Neural progenitor cell (in vitro differentiated cells): ENCODE results near the gene PLA2G5. TPM values are rescaled to one million over a fixed set of nuclear protein-coding genes. Genes with fewer than 3 reads are reported as not detected.

Experiments used
- DNase-seq: peaks from one replicate; pipeline ENCODE4 v3.0.0-alpha.2; 2016; ENCODE audit warnings: low spot score
- H2AFZ ChIP-seq: fragments of 200-600 bp; sonication (generic); replicated peaks from 2 replicates; pipeline ENCODE4 v1.6.1; 2016; ENCODE audit warnings: antibody characterized with exemption
- H3F3A ChIP-seq: fragments of 200-600 bp; sonication (generic); 2 replicates; pipeline ENCODE4 v1.6.1; 2016; ENCODE audit warnings: antibody characterized with exemption, low read depth
- H3K27ac ChIP-seq: fragments of 200-600 bp; sonication (generic); 2 replicates; pipeline ENCODE4 v1.5.1; 2016; ENCODE audit warnings: mild to moderate bottlenecking
- H3K27me3 ChIP-seq: fragments of 200-600 bp; sonication (generic); 2 replicates; pipeline ENCODE4 v1.6.1; 2016; ENCODE audit warnings: mild to moderate bottlenecking, moderate library complexity
- H3K36me3 ChIP-seq: fragments of 200-600 bp; sonication (generic); 2 replicates; pipeline ENCODE4 v1.5.1; 2016
- H3K4me1 ChIP-seq: fragments of 200-600 bp; sonication (generic); 2 replicates; pipeline ENCODE4 v1.6.1; 2016; ENCODE audit warnings: mixed run types
- H3K4me2 ChIP-seq: fragments of 200-600 bp; sonication (generic); 2 replicates; pipeline ENCODE4 v1.6.1; 2016
- H3K4me3 ChIP-seq: fragments of 200-600 bp; sonication (generic); 2 replicates; pipeline ENCODE4 v1.5.1; 2016
- H3K79me2 ChIP-seq: fragments of 200-600 bp; sonication (generic); 2 replicates; pipeline ENCODE4 v1.6.1; 2016; ENCODE audit warnings: low read depth
- H3K9ac ChIP-seq: fragments of 200-600 bp; sonication (generic); 2 replicates; pipeline ENCODE4 v1.6.1; 2016
- H3K9me3 ChIP-seq: fragments of 200-600 bp; sonication (generic); 2 replicates; pipeline ENCODE4 v1.5.1; 2016; ENCODE audit warnings: low read depth
- H4K20me1 ChIP-seq: fragments of 200-600 bp; sonication (generic); 2 replicates; pipeline ENCODE4 v1.6.1; 2016; ENCODE audit warnings: low read depth
- H3K27ac Mint-ChIP-seq: 3 replicates; pipeline ENCODE4 v1.8.0; 2021; ENCODE audit warnings: mixed read lengths
- H3K27me3 Mint-ChIP-seq: 2 replicates; pipeline ENCODE4 v1.8.0; 2022; ENCODE audit warnings: low read depth, mild to moderate bottlenecking, inconsistent platforms, moderate library complexity, mixed read lengths; ENCODE audit not compliant: insufficient read depth
- H3K36me3 Mint-ChIP-seq: 3 replicates; pipeline ENCODE4 v1.8.0; 2021; ENCODE audit warnings: mixed read lengths
- H3K4me1 Mint-ChIP-seq: 3 replicates; pipeline ENCODE4 v1.8.0; 2021; ENCODE audit warnings: mixed read lengths
- H3K4me3 Mint-ChIP-seq: 3 replicates; pipeline ENCODE4 v1.8.0; 2021; ENCODE audit warnings: mild to moderate bottlenecking, moderate library complexity, mixed read lengths
- H3K9me3 Mint-ChIP-seq: 3 replicates; pipeline ENCODE4 v1.8.0; 2020; ENCODE audit warnings: mixed read lengths
- EZH2 ChIP-seq: fragments of 200-600 bp; sonication (generic); IDR thresholded peaks from 2 replicates; pipeline ENCODE4 v1.6.1; 2017; ENCODE audit warnings: antibody characterized with exemption, mild to moderate bottlenecking, moderate library complexity
- EZH2phosphoT487 ChIP-seq: fragments of 200-600 bp; sonication (generic); IDR thresholded peaks from 2 replicates; pipeline ENCODE4 v1.6.1; 2017; ENCODE audit warnings: antibody characterized with exemption
- total RNA-seq: library from RNA; depleted of rRNA; stranded (reverse); fragments of >200 nt; gene quantifications from 2 replicates; pipeline ENCODE4 v1.2.3, GENCODE V29; 2015; ENCODE audit warnings: low replicate concordance
- TF ChIP-seq, protein P1 (sequence below): fragments of 200-600 bp; sonication (generic); IDR thresholded peaks from 2 replicates; pipeline ENCODE4 v1.5.1; 2017; ENCODE audit warnings: antibody characterized with exemption, mild to moderate bottlenecking

The PLA2G5 gene
- total RNA-seq, 1 donor from 2014 or later: not detected

DNA sequence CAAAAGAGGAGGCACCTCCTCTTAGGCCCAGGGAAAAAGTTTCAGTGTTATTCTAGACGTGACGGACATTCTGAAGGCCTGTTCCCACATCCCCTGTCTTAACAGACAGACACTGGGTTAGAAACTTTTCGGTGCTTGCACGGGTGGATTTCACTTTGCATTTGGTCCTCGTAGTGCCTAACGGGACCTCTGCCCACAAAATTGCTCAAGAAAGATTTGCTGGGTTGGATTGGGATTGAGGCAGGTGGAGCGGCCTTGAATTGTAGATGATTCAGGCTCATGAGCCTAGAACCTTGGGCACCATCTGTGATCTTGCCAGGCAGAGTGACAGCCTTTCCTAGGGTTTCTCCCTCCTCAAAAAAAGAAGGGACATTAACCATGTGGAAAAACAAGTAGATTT, 2.8 kb downstream of the PLA2G5 start:
- Mint-ChIP-seq H3K27ac (no peak overlapping the region), H3K4me3 (no peak overlapping the region), H3K9me3 (no peaks in the 10 kb centered on the region), H3K36me3 (no peaks in the 10 kb centered on the region), H3K27me3 (peaks cover 8% of the 10 kb centered on the region), H3K4me1 (no peaks in the 10 kb centered on the region)
- Histone ChIP-seq H2AFZ (no peak overlapping the region), H3K27me3 (no peaks in the 10 kb centered on the region), H3K9me3 (no peaks in the 10 kb centered on the region), H3K9ac (no peak overlapping the region), H3K36me3 (no peaks in the 10 kb centered on the region), H3K79me2 (no peaks in the 10 kb centered on the region), H3K4me1 (no peaks in the 10 kb centered on the region), H4K20me1 (no peaks in the 10 kb centered on the region), H3F3A (no peaks in the 10 kb centered on the region), H3K4me3 (no peak overlapping the region), H3K27ac (no peak overlapping the region), H3K4me2 (no peak overlapping the region)
- TF ChIP-seq, protein P1, sequence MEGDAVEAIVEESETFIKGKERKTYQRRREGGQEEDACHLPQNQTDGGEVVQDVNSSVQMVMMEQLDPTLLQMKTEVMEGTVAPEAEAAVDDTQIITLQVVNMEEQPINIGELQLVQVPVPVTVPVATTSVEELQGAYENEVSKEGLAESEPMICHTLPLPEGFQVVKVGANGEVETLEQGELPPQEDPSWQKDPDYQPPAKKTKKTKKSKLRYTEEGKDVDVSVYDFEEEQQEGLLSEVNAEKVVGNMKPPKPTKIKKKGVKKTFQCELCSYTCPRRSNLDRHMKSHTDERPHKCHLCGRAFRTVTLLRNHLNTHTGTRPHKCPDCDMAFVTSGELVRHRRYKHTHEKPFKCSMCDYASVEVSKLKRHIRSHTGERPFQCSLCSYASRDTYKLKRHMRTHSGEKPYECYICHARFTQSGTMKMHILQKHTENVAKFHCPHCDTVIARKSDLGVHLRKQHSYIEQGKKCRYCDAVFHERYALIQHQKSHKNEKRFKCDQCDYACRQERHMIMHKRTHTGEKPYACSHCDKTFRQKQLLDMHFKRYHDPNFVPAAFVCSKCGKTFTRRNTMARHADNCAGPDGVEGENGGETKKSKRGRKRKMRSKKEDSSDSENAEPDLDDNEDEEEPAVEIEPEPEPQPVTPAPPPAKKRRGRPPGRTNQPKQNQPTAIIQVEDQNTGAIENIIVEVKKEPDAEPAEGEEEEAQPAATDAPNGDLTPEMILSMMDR: no peak
- TF ChIP-seq EZH2phosphoT487 (no peak), EZH2 (no peak)
- DNase-seq: no peak

DNA sequence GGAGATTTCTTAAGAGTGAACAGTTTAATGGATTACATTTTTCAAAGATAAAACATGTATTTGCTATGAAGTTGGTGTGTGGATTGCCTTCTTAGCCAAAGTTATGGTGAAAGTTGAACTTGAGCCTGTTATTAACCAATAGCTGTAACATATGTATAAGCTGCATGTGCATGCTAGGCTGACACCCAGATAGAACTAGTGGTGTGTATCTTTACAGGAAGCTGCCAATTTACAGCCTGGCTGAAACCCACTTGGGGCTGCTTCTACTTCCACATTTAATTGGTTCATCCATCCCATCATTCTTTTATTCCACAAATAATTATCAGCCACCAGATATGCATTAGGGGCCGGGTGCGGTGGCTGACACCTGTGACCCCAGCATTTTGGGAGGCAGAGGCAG, 3.3 kb downstream of the PLA2G5 start:
- no peak for TF ChIP-seq EZH2phosphoT487
- no peak for TF ChIP-seq EZH2
- TF ChIP-seq, protein P1: no peak
- Histone ChIP-seq H3K4me3 (no peak overlapping the region), H3F3A (no peaks in the 10 kb centered on the region), H3K36me3 (no peaks in the 10 kb centered on the region), H4K20me1 (no peaks in the 10 kb centered on the region), H3K79me2 (no peaks in the 10 kb centered on the region), H3K9ac (no peak overlapping the region), H3K27ac (no peak overlapping the region), H3K9me3 (no peaks in the 10 kb centered on the region), H3K27me3 (no peaks in the 10 kb centered on the region), H3K4me2 (no peak overlapping the region), H2AFZ (no peak overlapping the region), H3K4me1 (no peaks in the 10 kb centered on the region)
- DNase-seq: no peak
- no peaks in the 10 kb centered on the region for H3K9me3 Mint-ChIP-seq
- H3K27me3 Mint-ChIP-seq: peaks cover 8% of the 10 kb centered on the region
- H3K4me3 Mint-ChIP-seq: no peak overlapping the region
- H3K27ac Mint-ChIP-seq: no peak overlapping the region
- H3K4me1 Mint-ChIP-seq: no peaks in the 10 kb centered on the region
- H3K36me3 Mint-ChIP-seq: no peaks in the 10 kb centered on the region

DNA sequence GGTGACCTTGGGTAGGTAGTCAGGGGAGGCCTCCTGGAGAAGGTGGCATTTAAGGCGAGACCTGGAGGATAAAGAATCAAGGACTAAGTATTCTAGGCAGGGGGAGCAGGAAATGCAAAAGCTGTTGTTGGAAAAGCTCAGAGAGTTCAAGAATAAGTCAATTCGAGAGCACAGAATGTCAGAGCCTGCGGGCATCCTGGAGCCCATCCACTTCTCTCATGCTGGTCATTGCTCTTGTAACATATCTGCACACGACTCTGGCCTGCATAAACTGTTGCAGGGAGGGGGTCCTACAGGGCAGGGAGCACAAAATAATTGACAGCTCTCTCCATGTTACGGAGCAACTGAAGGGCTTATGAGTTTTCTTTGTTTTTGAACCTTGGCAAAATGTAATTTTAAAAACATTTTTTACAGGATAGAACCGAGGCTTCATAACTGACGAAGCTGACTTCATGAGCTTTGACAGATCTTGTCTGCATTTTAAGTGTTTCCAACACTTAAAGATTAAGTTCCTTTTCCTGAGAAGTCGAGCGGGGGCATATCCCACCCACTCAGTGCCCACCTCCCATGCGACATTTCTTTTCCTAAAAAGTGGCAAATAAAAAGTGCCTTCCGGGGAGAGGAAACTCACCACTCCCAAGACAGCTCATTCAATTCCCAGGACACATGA, 4.2 kb downstream of the PLA2G5 start:
- no peaks in the 10 kb centered on the region for H3K27me3 ChIP-seq
- H3K4me1 ChIP-seq: no peaks in the 10 kb centered on the region
- H3K4me1 Mint-ChIP-seq: no peaks in the 10 kb centered on the region
- no peak for DNase-seq
- TF ChIP-seq EZH2phosphoT487 (no peak), EZH2 (no peak)
- TF ChIP-seq, protein P1: no peak
- H2AFZ ChIP-seq: no peak overlapping the region
- H3K4me3 ChIP-seq: no peak overlapping the region
- no peak overlapping the region for H3K4me2 ChIP-seq
- H4K20me1 ChIP-seq: no peaks in the 10 kb centered on the region
- H3K36me3 Mint-ChIP-seq: no peaks in the 10 kb centered on the region
- no peak overlapping the region for H3K9ac ChIP-seq
- H3K9me3 ChIP-seq: no peaks in the 10 kb centered on the region
- H3K27ac ChIP-seq: no peak overlapping the region
- no peaks in the 10 kb centered on the region for H3K79me2 ChIP-seq
- H3K9me3 Mint-ChIP-seq: no peaks in the 10 kb centered on the region
- no peaks in the 10 kb centered on the region for H3F3A ChIP-seq
- no peaks in the 10 kb centered on the region for H3K36me3 ChIP-seq
- H3K27ac Mint-ChIP-seq: peak overlapping the region; percentile 44
- peaks cover 8% of the 10 kb centered on the region for H3K27me3 Mint-ChIP-seq
- no peak overlapping the region for H3K4me3 Mint-ChIP-seq
